ENCODE data around the gene TOR4A. TPM values are rescaled to one million over a fixed set of nuclear protein-coding genes. Genes with fewer than 3 reads are reported as not detected.
"Not testable (repeated sequence)": the region's sequence is repeated elsewhere in the genome, so short reads cannot be mapped to it uniquely, and the experiment has no call there.

TOR4A gene
- total RNA-seq, 2 donors from 2014 or later = 2.1 to 4.0 TPM

- peak overlapping the region; percentile 12 for H3K4me3 Mint-ChIP-seq
- H3K9me3 ChIP-seq (ENCODE audit: control insufficient read depth, low read length, poor library complexity, severe bottlenecking) = no peaks in the 10 kb centered on the region
- no peaks in the 10 kb centered on the region for H3K27me3 Mint-ChIP-seq
- ATAC-seq (no peak), DNase-seq (no peak)
- H3K27ac Mint-ChIP-seq = no peak overlapping the region
- no peaks in the 10 kb centered on the region for H3K36me3 Mint-ChIP-seq (ENCODE audit: low read depth)
- H3K4me1 Mint-ChIP-seq = peaks cover 10% of the 10 kb centered on the region
Measured at GRCh38 chr9:137252555-137253506, 24.7 kb upstream of the TOR4A start.

- H3K27me3 Mint-ChIP-seq = no peaks in the 10 kb centered on the region
- no peaks in the 10 kb centered on the region for H3K36me3 Mint-ChIP-seq (ENCODE audit: low read depth)
- ATAC-seq (no peak), DNase-seq (no peak)
- H3K4me3 Mint-ChIP-seq = peak overlapping the region; percentile 88
- no peaks in the 10 kb centered on the region for H3K9me3 ChIP-seq (ENCODE audit: control insufficient read depth, low read length, poor library complexity, severe bottlenecking)
- H3K4me1 Mint-ChIP-seq = peaks cover 10% of the 10 kb centered on the region
- H3K27ac Mint-ChIP-seq = no peak overlapping the region
Measured at GRCh38 chr9:137253717-137254623, 23.6 kb upstream of the TOR4A start.

- peak; percentile 94 for ATAC-seq
- Mint-ChIP-seq H3K4me1 (peaks cover 10% of the 10 kb centered on the region), H3K27ac (peak within 1 kb of the TSS; percentile 56), H3K4me3 (peak within 1 kb of the TSS; percentile 88), H3K36me3 (ENCODE audit: low read depth) (no peaks in the 10 kb centered on the region), H3K27me3 (no peaks in the 10 kb centered on the region)
- peak; percentile 96 to 99 (median 98) for DNase-seq
- no peaks in the 10 kb centered on the region for H3K9me3 ChIP-seq (ENCODE audit: control insufficient read depth, low read length, poor library complexity, severe bottlenecking)
Measured at GRCh38 chr9:137254624-137255447, 22.7 kb upstream of the TOR4A start, which contains the start of gene NELFB. Gene NELFB (plus strand): TSS chr9:137255327.

- Mint-ChIP-seq H3K27ac (peak overlapping the region; percentile 56), H3K4me3 (peak overlapping the region; percentile 88), H3K4me1 (peaks cover 10% of the 10 kb centered on the region), H3K36me3 (ENCODE audit: low read depth) (no peaks in the 10 kb centered on the region), H3K27me3 (no peaks in the 10 kb centered on the region)
- ATAC-seq (no peak), DNase-seq (no peak)
- H3K9me3 ChIP-seq (ENCODE audit: control insufficient read depth, low read length, poor library complexity, severe bottlenecking) = no peaks in the 10 kb centered on the region
Measured at GRCh38 chr9:137255448-137256114, 21.9 kb upstream of the TOR4A start.

GRCh38 chr9:137256362-137256761, 21.2 kb upstream of the TOR4A start:
- Mint-ChIP-seq H3K4me3 (peak overlapping the region; percentile 88), H3K27ac (peak overlapping the region; percentile 56), H3K36me3 (ENCODE audit: low read depth) (no peaks in the 10 kb centered on the region), H3K4me1 (peaks cover 10% of the 10 kb centered on the region), H3K27me3 (no peaks in the 10 kb centered on the region)
- DNase-seq = no peak
- H3K9me3 ChIP-seq (ENCODE audit: control insufficient read depth, low read length, poor library complexity, severe bottlenecking) = no peaks in the 10 kb centered on the region
- no peak for ATAC-seq

- H3K36me3 Mint-ChIP-seq (ENCODE audit: low read depth) = no peaks in the 10 kb centered on the region
- peak overlapping the region; percentile 88 for H3K4me3 Mint-ChIP-seq
- no peaks in the 10 kb centered on the region for H3K27me3 Mint-ChIP-seq
- H3K9me3 ChIP-seq (ENCODE audit: control insufficient read depth, low read length, poor library complexity, severe bottlenecking) = no peaks in the 10 kb centered on the region
- no peak overlapping the region for H3K27ac Mint-ChIP-seq
- ATAC-seq = no peak
- no peak for DNase-seq
- H3K4me1 Mint-ChIP-seq = peaks cover 10% of the 10 kb centered on the region
Measured at GRCh38 chr9:137256856-137257255, 20.7 kb upstream of the TOR4A start.

GRCh38 chr9:137262173-137262908, 15.2 kb upstream of the TOR4A start:
- not testable (repeated sequence) for H3K4me1 Mint-ChIP-seq; H3K36me3 Mint-ChIP-seq (ENCODE audit: low read depth); H3K27ac Mint-ChIP-seq; ATAC-seq; H3K4me3 Mint-ChIP-seq; H3K27me3 Mint-ChIP-seq; DNase-seq; H3K9me3 ChIP-seq (ENCODE audit: control insufficient read depth, low read length, poor library complexity, severe bottlenecking)

- no peaks in the 10 kb centered on the region for H3K9me3 ChIP-seq (ENCODE audit: control insufficient read depth, low read length, poor library complexity, severe bottlenecking)
- no peak for DNase-seq
- H3K4me1 Mint-ChIP-seq = no peaks in the 10 kb centered on the region
- H3K4me3 Mint-ChIP-seq = no peak overlapping the region
- H3K27me3 Mint-ChIP-seq = no peaks in the 10 kb centered on the region
- H3K27ac Mint-ChIP-seq = no peak overlapping the region
- no peak for ATAC-seq
- H3K36me3 Mint-ChIP-seq (ENCODE audit: low read depth) = no peaks in the 10 kb centered on the region
Measured at GRCh38 chr9:137262909-137263285, 14.6 kb upstream of the TOR4A start.

- peaks cover 3% of the 10 kb centered on the region for H3K4me1 Mint-ChIP-seq
- H3K36me3 Mint-ChIP-seq (ENCODE audit: low read depth) = peaks cover under 1% of the 10 kb centered on the region
- no peak for ATAC-seq
- no peak overlapping the region for H3K27ac Mint-ChIP-seq
- DNase-seq = no peak
- H3K9me3 ChIP-seq (ENCODE audit: control insufficient read depth, low read length, poor library complexity, severe bottlenecking) = no peaks in the 10 kb centered on the region
- no peaks in the 10 kb centered on the region for H3K27me3 Mint-ChIP-seq
- peak overlapping the region; percentile 31 for H3K4me3 Mint-ChIP-seq
Measured at GRCh38 chr9:137263506-137263905, 14.0 kb upstream of the TOR4A start.

- Mint-ChIP-seq H3K36me3 (ENCODE audit: low read depth) (peaks cover 4% of the 10 kb centered on the region), H3K4me1 (peaks cover 7% of the 10 kb centered on the region), H3K27ac (no peak overlapping the region), H3K27me3 (no peaks in the 10 kb centered on the region), H3K4me3 (no peak overlapping the region)
- H3K9me3 ChIP-seq (ENCODE audit: control insufficient read depth, low read length, poor library complexity, severe bottlenecking) = no peaks in the 10 kb centered on the region
- no peak for DNase-seq
- ATAC-seq = no peak
Measured at GRCh38 chr9:137264067-137264466, 13.5 kb upstream of the TOR4A start.

GRCh38 chr9:137265496-137266161, 11.9 kb upstream of the TOR4A start:
- no peaks in the 10 kb centered on the region for H3K9me3 ChIP-seq (ENCODE audit: control insufficient read depth, low read length, poor library complexity, severe bottlenecking)
- H3K4me3 Mint-ChIP-seq = no peak overlapping the region
- H3K36me3 Mint-ChIP-seq (ENCODE audit: low read depth) = peaks cover 4% of the 10 kb centered on the region
- DNase-seq (no peak), ATAC-seq (no peak)
- no peak overlapping the region for H3K27ac Mint-ChIP-seq
- peaks cover 7% of the 10 kb centered on the region for H3K4me1 Mint-ChIP-seq
- no peaks in the 10 kb centered on the region for H3K27me3 Mint-ChIP-seq
